Nephron progenitor cell (in vitro differentiated cells): Measurements from ENCODE around the gene SLC66A1.

Experiments used
- DNase-seq: peaks from one replicate; pipeline ENCODE4 v3.0.0; 2021
- H3K27ac Mint-ChIP-seq: 2 replicates; pipeline ENCODE4 v1.8.0; 2021; ENCODE audit warnings: mild to moderate bottlenecking, moderate library complexity, mixed read lengths
- H3K27me3 Mint-ChIP-seq: 2 replicates; pipeline ENCODE4 v1.8.0; 2021; ENCODE audit warnings: mild to moderate bottlenecking, low read depth, mixed read lengths; ENCODE audit not compliant: poor library complexity
- H3K36me3 Mint-ChIP-seq: 2 replicates; pipeline ENCODE4 v1.8.0; 2021; ENCODE audit warnings: low read depth, mixed read lengths
- H3K4me1 Mint-ChIP-seq: 2 replicates; pipeline ENCODE4 v1.8.0; 2021; ENCODE audit warnings: mixed read lengths
- H3K4me3 Mint-ChIP-seq: 2 replicates; pipeline ENCODE4 v1.8.0; 2021; ENCODE audit warnings: mild to moderate bottlenecking, moderate library complexity, mixed read lengths
- H3K9me3 Mint-ChIP-seq: 2 replicates; pipeline ENCODE4 v1.8.0; 2021; ENCODE audit warnings: mild to moderate bottlenecking, moderate library complexity, mixed read lengths
- CTCF ChIP-seq: fragments of 200-600 bp; sonication (generic); IDR thresholded peaks from 2 replicates; pipeline ENCODE4 v1.5.0; 2021; ENCODE audit warnings: antibody characterized with exemption

Gene SLC66A1

GRCh38 chr1:19357299-19357986 is 45.3 kb downstream of the SLC66A1 start:
- TF ChIP-seq CTCF: no peak
- Mint-ChIP-seq H3K4me1 (peaks cover 49% of the 10 kb centered on the region), H3K36me3 (peaks cover 24% of the 10 kb centered on the region), H3K9me3 (no peaks in the 10 kb centered on the region), H3K4me3 (no peak overlapping the region), H3K27ac (no peak overlapping the region), H3K27me3 (no peaks in the 10 kb centered on the region)
- no peak for DNase-seq

- TF ChIP-seq CTCF: no peak
- Mint-ChIP-seq H3K4me1 (peaks cover 50% of the 10 kb centered on the region), H3K27ac (no peak overlapping the region), H3K36me3 (peaks cover 22% of the 10 kb centered on the region), H3K27me3 (no peaks in the 10 kb centered on the region), H3K9me3 (no peaks in the 10 kb centered on the region), H3K4me3 (no peak overlapping the region)
- DNase-seq: no peak
These were observed 46.6 kb downstream of the SLC66A1 start for GRCh38 chr1:19358710-19359109.

GRCh38 chr1:19359357-19359756 is 47.2 kb downstream of the SLC66A1 start:
- H3K4me1 Mint-ChIP-seq: peaks cover 46% of the 10 kb centered on the region
- no peaks in the 10 kb centered on the region for H3K9me3 Mint-ChIP-seq
- TF ChIP-seq CTCF: no peak
- H3K27ac Mint-ChIP-seq: no peak overlapping the region
- H3K4me3 Mint-ChIP-seq: no peak overlapping the region
- H3K27me3 Mint-ChIP-seq: no peaks in the 10 kb centered on the region
- DNase-seq: no peak
- peaks cover 22% of the 10 kb centered on the region for H3K36me3 Mint-ChIP-seq

DNA sequence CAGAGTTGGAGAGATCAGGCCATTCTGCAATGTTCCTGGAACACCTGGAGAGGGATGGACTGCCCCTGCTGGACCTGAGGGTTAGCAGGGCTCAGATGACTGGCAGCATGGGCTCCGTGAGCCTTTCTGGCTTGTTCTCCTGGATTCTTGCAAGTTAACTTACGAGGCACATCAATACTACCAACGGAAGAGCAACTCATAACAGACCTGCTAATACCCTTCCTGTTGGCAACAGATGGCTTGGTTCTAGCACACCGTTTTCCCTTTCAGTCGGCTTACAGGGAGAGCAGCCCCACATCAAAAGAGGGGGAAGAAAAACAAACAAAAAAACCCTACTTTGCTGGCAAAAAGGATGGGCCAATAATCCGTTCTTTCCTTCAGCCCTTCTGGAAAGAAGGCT is 47.9 kb downstream of the SLC66A1 start:
- Mint-ChIP-seq H3K4me3 (no peak overlapping the region), H3K9me3 (no peaks in the 10 kb centered on the region), H3K4me1 (peaks cover 42% of the 10 kb centered on the region), H3K27ac (peak overlapping the region; percentile 40), H3K27me3 (no peaks in the 10 kb centered on the region), H3K36me3 (peaks cover 19% of the 10 kb centered on the region)
- no peak for TF ChIP-seq CTCF
- DNase-seq: no peak

- no peak for DNase-seq
- H3K36me3 Mint-ChIP-seq: peaks cover 20% of the 10 kb centered on the region
- H3K9me3 Mint-ChIP-seq: no peaks in the 10 kb centered on the region
- no peak overlapping the region for H3K27ac Mint-ChIP-seq
- no peak for TF ChIP-seq CTCF
- H3K27me3 Mint-ChIP-seq: no peaks in the 10 kb centered on the region
- peaks cover 41% of the 10 kb centered on the region for H3K4me1 Mint-ChIP-seq
- no peak overlapping the region for H3K4me3 Mint-ChIP-seq
These were observed 48.3 kb downstream of the SLC66A1 start for GRCh38 chr1:19360432-19360831.

DNA sequence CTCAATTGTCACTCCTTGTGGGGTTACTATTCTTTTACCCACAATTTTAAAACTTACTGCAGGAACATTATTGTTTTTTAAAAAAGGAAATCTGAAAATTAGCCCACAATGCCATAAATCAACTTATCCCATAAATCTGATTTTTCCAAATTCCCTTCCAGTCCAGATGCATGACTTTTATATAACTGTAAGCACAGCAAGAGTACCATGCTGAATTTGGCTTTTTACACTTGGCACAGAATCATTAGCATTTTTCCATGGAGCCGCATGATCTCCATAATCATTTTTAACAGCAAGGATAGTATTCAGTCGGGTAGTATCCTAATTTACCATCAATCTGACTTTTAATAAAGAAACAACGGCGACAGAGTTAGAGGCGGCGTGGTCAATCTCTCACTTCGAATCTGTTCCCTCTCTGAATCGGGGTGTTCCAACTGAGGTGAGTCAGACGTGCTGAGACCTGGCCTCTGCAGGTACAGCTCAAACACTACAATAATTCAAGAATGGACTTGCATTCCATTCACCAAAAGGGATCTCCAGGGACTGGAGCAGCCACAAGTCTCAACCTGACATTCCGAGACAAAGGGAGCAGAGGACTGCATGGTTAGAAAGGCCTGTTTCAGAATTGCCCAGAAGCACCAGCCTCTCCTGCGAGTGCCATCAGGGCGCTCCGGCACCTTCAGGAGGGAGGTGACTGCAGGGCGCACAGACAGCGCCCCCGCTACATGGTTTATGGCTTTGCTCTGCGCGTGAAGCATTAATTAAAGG is 48.9 kb downstream of the SLC66A1 start:
- no peak overlapping the region for H3K4me3 Mint-ChIP-seq
- H3K9me3 Mint-ChIP-seq: no peaks in the 10 kb centered on the region
- peaks cover 37% of the 10 kb centered on the region for H3K4me1 Mint-ChIP-seq
- H3K36me3 Mint-ChIP-seq: peaks cover 15% of the 10 kb centered on the region
- TF ChIP-seq CTCF: no peak
- H3K27me3 Mint-ChIP-seq: no peaks in the 10 kb centered on the region
- no peak for DNase-seq
- peak overlapping the region; percentile 70 for H3K27ac Mint-ChIP-seq
